HTERT RPE-1 (cell line): Measurements from ENCODE around the gene ITGB7.

ENCODE experiments used
- in situ Hi-C: fragments of 300-500 bp; cut with MboI; formaldehyde crosslinking; loops from 4 replicates; pipeline ENCODE4 v1.14.3; 2020; ENCODE audit warnings: low sequenced_read_pairs

ITGB7 gene

GRCh38 chr12:53151039-53151438, 56.0 kb downstream of the ITGB7 start:
- in situ Hi-C loops = no loop called here

GRCh38 chr12:53147653-53148052, 59.4 kb downstream of the ITGB7 start:
- in situ Hi-C loops = no loop called here

GRCh38 chr12:53147181-53147580, 59.9 kb downstream of the ITGB7 start:
- in situ Hi-C loops = no loop called here

DNA sequence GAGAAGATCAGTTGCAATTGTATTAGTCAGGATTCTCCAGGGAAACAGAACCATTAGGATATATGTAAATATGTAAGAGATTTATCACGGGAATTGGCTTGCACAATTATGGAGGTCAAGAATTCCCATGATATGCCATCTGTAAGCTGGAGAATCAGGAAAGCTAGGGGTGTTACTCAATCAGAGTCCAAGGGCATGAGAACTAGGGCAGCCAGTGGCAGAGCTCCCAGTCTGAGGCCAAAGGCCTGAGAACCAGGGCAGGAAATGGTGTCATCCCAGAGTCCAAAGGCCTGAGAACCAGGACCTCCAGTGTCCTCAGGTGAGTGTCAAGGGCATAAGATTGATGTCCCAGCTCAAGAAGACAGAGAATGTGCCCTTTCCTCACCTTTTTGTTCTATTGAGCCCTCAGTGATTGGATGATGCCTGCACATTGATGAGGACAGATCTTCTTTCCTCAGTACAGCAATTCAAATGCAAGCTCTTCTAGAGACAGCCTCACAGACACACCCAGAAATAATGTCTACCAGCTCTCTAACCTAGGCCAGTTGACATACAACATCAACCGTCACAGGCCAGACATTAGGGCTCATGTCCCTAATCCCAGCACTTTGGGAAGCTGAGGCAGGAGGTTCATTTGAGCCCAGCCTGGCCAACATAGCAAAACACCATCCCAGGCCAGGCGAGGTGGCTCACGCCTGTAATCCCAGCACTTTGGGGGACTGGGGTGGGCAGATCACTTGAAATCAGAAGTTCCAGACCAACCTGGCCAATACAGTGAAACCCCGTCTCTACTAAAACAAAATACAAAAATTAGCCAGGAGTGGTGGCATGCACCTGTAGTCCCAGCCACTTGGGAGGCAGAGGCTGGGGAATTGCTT, 61.4 kb downstream of the ITGB7 start:
- in situ Hi-C loops = no loop called here

DNA sequence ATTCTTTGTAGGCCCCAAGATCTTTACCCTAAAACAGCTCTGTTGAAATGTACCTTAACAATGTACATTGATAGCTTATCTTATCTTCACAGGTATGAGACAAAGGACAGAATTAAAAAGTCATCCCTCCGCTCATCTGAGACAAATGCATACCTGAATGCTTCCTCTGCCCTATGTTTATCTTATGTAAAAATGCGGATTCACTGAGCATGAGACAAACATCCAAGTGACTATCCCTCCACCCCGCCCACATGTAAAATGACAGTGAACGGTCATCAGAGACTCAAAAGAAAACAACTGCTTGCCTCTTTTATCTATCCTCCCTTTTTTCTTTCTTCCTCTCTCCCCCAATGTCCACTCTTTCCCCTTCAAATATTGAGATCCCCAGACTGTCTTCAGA, 63.7 kb downstream of the ITGB7 start:
- in situ Hi-C loops = no loop called here
